Heart left ventricle (tissue), 16 donors: Measurements from ENCODE around the gene ITPR2. TPM values are rescaled to one million over a fixed set of nuclear protein-coding genes. Genes with fewer than 3 reads are reported as not detected.

Experiments used
- ATAC-seq, 4 donors: fragments of 200-7000 bp; cut with Tn5 transposase; one replicate each; pipeline ENCODE4 v1.9.1; 2020 to 2022; ENCODE audit warnings: moderate library complexity in 4 of 4, mild to moderate bottlenecking in 3 of 4, moderate number of reproducible peaks in 1 of 4
- DNase-seq, 5 donors: peaks; one replicate each; pipeline ENCODE4 v3.0.0-alpha.2; 2020
- H3K27ac ChIP-seq, 12 donors: fragments of 200-600 bp; sonication (generic) in 4 of 12; one replicate each; pipeline versions ENCODE4 v1.5.0 to v1.8.0; 2016 to 2022; ENCODE audit warnings: mild to moderate bottlenecking in 2 of 12
- H3K27me3 ChIP-seq, 9 donors: fragments of 200-600 bp; sonication (generic) in 2 of 9; one replicate each; pipeline versions ENCODE4 v1.5.1 to v1.8.0; 2016 to 2022; ENCODE audit warnings: mild to moderate bottlenecking in 3 of 9
- H3K36me3 ChIP-seq, 9 donors: fragments of 200-600 bp; sonication (generic) in 2 of 9; one replicate each; pipeline versions ENCODE4 v1.5.0 to v1.8.0; 2018 to 2022; ENCODE audit warnings: mild to moderate bottlenecking in 2 of 9
- H3K4me1 ChIP-seq, 12 donors: fragments of 200-600 bp; sonication (generic) in 4 of 12; one replicate each; pipeline versions ENCODE4 v1.5.0 to v1.8.0; 2016 to 2022; ENCODE audit warnings: mild to moderate bottlenecking in 3 of 12
- H3K4me3 ChIP-seq, 12 donors: fragments of 200-600 bp; sonication (generic) in 4 of 12; one replicate each; pipeline versions ENCODE4 v1.5.0 to v1.8.0; 2017 to 2022; ENCODE audit warnings: mild to moderate bottlenecking in 9 of 12, moderate library complexity in 4 of 12
- H3K9me3 ChIP-seq, 12 donors: fragments of 200-600 bp; sonication (generic) in 4 of 12; one replicate each; pipeline versions ENCODE4 v1.5.0 to v1.8.0; 2016 to 2022; ENCODE audit warnings: mild to moderate bottlenecking in 1 of 12
- POLR2A ChIP-seq, 2 donors: fragments of 450-650 bp; IDR thresholded peaks; one replicate each; pipeline ENCODE4 v1.6.1; 2017; ENCODE audit warnings: antibody characterized with exemption in 2 of 2, mild to moderate bottlenecking in 2 of 2, moderate library complexity in 2 of 2
- WGBS, 4 donors: extraction: QIAGEN DNeasy Blood & Tissue Kit in 2 of 4; methylation state at CpG; one replicate each; pipeline versions ENCODE4 v1.1.5 to v1.1.7; 2013 to 2018; 5-methylcytosine and 5-hydroxymethylcytosine counted together
- intact Hi-C, 10 donors: fragments of 100-400 bp; cut with DNase I; formaldehyde crosslinking; loops; one replicate each; pipeline versions ENCODE4 v1.11.1 to v1.14.2; 2022
- polyA plus RNA-seq, 2 donors: library from polyadenylated mRNA; stranded (reverse); fragments of 200-250 nt; gene quantifications; one replicate each; pipeline ENCODE4 v1.2.3, GENCODE V29; 2013
- total RNA-seq, 9 donors: library from RNA; depleted of rRNA in 2 of 9; stranded (reverse); fragments of >200 nt in 2 of 9; fragmentation: NEBNext Ultra II Directional in 3 of 9; extraction: Animal tissue kit (Norgen Biotek cat#: 25700) in 3 of 9; gene quantifications; one replicate each; pipeline versions ENCODE4 v1.1.0 to v1.2.4, GENCODE V29; 2016 to 2023
- TF ChIP-seq, protein P1 (sequence below), 12 donors: fragments of 200-600 bp; sonication (generic) in 4 of 12; IDR thresholded peaks; one replicate each; pipeline versions ENCODE4 v1.5.0 to v1.8.0; 2018 to 2022; ENCODE audit warnings: antibody characterized with exemption in 12 of 12, mild to moderate bottlenecking in 5 of 12
- donor health status: ischemic (EF 13 %, LVEDD 7.1; RV severe dilation, severe dysfunction).
- donor health status: healthy with polysubstance abuse.
- donor health status: DM: no; HTN: yes; CAD: no.
- donor health status: DM: no; HTN: no; CAD: no.
- donor health status: ischemic (EF 25% LVEDD 6.9; RV normal size, moderate dysfunction).
- donor health status: ischemic (EF 25% LVEDD 5.7; RV mildly dilated, moderate dysfunction).
- donor health status: healthy.
- donor health status: DM: yes; HTN: yes; CAD: no.
- donor health status: ischemic (EF 35%, LVEDD 5.7; RV mildly dilated, moderate dysfunction).
- donor health status: nonischemic (EF 11% LVEDD 7.7; RV severe dilation, severe dysfunction).
- donor health status: DM: yes; HTN: yes; CAD: no.
- donor health status: PGD.
- donor health status: ischemic (EF 29% LVEDD 5.4; RV normal size, mild dysfunction).
- donor health status: nonischemic (EF 23%, LVEDD 6.1; RV moderate dilation, normal function).

Gene ITPR2
- total and polyA plus RNA-seq, 11 donors = 3.4 to 45.6 (median 11.8) TPM

DNA sequence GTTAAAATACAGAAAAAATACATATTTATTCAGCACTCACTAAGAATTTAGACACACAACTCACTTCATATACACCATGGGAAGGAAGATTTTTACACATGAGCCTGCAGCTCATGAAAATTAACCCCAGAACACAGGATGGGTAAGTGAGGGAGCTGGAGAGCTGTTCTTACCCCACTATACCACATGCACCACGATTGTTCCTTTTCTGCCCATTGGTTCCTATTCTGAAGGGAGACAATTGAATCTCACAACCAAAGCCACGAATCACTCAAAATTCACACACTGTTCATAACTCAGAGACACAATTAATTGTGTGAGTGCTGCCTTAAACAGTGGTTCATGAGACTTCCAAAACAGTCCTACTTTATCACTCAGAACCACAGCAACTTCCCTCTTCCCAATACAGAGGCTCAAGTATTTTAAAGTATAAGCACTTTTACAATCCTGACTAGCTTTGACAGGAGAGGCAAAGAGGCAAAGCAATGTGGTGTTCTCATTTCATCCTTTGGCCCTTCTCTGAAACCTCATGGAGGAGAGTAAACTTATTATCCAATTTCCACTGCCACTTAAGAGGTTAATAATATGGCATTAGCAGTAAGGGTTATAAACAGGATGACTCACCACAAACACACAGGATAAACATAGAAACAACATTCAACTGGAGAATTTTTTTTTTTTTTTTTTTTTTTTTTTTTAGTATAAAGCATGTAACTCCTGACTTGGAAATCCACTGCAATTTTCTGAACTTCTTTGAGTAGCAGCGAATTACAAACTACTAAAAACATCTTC, 59.5 kb downstream of the ITPR2 start:
- WGBS, 4 donors = 81 to 91% (median 88%) methylated on average over 3 of the region's 3 CpGs
- peaks cover 0 to 5% (median 0%) of the 10 kb centered on the region in 9 donors for H3K36me3 ChIP-seq
- no peaks in the 10 kb centered on the region for H3K27me3 ChIP-seq
- peaks cover 0 to 24% (median 14%) of the 10 kb centered on the region in 12 donors for H3K9me3 ChIP-seq
- peaks cover 0 to 38% (median 2%) of the 10 kb centered on the region in 12 donors for H3K4me1 ChIP-seq
- peak overlapping the region in 1 of 12 donors; percentile 20 for H3K27ac ChIP-seq
- no peak overlapping the region for H3K4me3 ChIP-seq
- ATAC-seq = no peak
- intact Hi-C loops = no loop called here
- no peak for TF ChIP-seq POLR2A (IDR thresholded peaks at IDR 0.05)
- TF ChIP-seq, protein P1, sequence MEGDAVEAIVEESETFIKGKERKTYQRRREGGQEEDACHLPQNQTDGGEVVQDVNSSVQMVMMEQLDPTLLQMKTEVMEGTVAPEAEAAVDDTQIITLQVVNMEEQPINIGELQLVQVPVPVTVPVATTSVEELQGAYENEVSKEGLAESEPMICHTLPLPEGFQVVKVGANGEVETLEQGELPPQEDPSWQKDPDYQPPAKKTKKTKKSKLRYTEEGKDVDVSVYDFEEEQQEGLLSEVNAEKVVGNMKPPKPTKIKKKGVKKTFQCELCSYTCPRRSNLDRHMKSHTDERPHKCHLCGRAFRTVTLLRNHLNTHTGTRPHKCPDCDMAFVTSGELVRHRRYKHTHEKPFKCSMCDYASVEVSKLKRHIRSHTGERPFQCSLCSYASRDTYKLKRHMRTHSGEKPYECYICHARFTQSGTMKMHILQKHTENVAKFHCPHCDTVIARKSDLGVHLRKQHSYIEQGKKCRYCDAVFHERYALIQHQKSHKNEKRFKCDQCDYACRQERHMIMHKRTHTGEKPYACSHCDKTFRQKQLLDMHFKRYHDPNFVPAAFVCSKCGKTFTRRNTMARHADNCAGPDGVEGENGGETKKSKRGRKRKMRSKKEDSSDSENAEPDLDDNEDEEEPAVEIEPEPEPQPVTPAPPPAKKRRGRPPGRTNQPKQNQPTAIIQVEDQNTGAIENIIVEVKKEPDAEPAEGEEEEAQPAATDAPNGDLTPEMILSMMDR (IDR thresholded peaks at IDR 0.05) = no peak
- DNase-seq = no peak

DNA sequence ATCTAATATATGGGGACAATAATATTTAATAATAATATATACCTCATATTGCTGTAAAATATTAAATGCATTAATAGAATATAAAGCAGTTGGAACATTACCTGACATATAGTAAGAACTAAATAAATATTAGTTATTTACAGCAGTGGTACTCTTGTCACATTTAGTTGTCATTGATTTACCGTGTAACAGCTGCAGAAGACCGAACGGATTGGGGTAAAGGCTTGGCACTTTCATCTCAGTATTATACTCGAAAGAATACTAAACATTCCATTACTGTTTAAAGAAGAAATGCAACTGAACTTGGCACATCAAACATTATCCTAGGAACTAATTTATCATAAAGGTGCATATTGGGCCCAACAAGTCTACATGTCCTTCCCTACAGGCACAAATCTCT, 61.1 kb downstream of the ITPR2 start:
- H3K27ac ChIP-seq = no peak overlapping the region
- H3K9me3 ChIP-seq = peaks cover 0 to 8% (median under 1%) of the 10 kb centered on the region in 12 donors
- 96 to 98% (median 96%) methylated on average over 4 of the region's 4 CpGs for WGBS, 4 donors
- H3K36me3 ChIP-seq = no peaks in the 10 kb centered on the region
- H3K4me1 ChIP-seq = peaks cover 0 to 38% (median 2%) of the 10 kb centered on the region in 12 donors
- H3K27me3 ChIP-seq = no peaks in the 10 kb centered on the region
- intact Hi-C loops = no loop called here
- no peak overlapping the region for H3K4me3 ChIP-seq
- DNase-seq = no peak
- TF ChIP-seq, protein P1 (IDR thresholded peaks at IDR 0.05) = no peak
- TF ChIP-seq POLR2A (IDR thresholded peaks at IDR 0.05) = no peak
- no peak for ATAC-seq

DNA sequence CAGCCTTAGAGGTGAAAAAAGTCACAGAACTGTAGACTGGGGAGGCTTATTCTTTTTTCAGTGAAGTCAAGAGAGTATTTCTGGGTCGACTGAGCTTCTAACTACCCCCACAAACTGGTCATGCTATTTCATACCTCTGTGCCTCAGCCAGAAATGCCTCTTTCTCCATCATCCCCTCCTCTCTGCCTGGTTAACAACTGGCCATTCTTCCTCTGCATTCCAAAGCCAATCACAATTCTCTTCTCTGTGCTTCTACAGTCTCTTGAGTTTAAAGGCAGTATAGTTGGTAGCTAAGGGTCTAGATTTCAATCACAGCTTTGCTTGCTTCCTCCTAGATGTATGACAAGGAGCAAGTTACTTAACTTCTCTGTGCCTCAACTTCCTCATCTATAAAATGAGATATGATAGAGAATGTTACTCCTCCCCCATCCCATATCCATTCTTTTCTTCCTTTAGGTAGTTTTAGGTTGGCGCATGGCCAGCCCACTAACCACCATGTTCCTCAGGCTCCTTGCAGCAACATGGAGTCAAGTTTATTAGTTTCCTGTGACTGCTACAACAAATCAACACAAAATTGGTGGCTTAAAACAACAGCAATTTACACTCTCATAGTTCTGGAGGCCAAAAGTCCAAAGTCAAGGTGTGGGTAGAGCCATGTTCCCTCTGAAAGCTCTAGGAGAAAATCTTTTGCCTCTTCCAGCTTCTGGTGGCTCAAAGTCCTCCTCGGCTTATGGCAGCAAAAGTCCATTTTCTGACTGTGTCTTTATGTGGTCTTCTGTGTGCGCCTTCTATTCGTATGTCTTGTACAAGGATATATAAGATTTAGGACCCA, 62.5 kb downstream of the ITPR2 start:
- no peak overlapping the region for H3K4me3 ChIP-seq
- intact Hi-C loops = no loop called here
- H3K27me3 ChIP-seq = no peaks in the 10 kb centered on the region
- 87 to 95% (median 91%) methylated on average over 5 of the region's 5 CpGs for WGBS, 4 donors
- TF ChIP-seq, protein P1 (IDR thresholded peaks at IDR 0.05) = no peak
- no peak for TF ChIP-seq POLR2A (IDR thresholded peaks at IDR 0.05)
- no peaks in the 10 kb centered on the region for H3K36me3 ChIP-seq
- DNase-seq (no peak), ATAC-seq (no peak)
- H3K27ac ChIP-seq = no peak overlapping the region
- H3K9me3 ChIP-seq = no peaks in the 10 kb centered on the region
- H3K4me1 ChIP-seq = peaks cover 0 to 38% (median 2%) of the 10 kb centered on the region in 12 donors

DNA sequence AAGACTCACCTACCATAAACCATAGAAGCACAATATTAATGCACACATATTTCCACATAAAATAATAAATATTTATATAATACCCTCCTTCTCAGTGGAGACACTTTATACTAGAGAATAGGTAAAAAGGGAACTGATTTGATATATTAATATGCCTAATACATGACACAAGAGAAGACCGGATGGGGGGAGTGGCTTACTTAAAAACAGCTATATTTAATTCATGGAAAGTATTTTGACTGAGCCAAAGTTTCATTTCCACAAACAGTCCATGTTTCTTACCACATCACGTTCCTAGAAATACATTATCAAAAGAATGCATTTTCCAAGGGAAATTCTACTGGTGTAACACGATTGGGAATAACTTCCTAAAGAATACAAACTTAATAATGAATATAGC, 63.4 kb downstream of the ITPR2 start:
- no peaks in the 10 kb centered on the region for H3K27me3 ChIP-seq
- peaks cover 0 to 5% (median 0%) of the 10 kb centered on the region in 12 donors for H3K9me3 ChIP-seq
- H3K4me1 ChIP-seq = peaks cover 0 to 37% (median 2%) of the 10 kb centered on the region in 12 donors
- H3K4me3 ChIP-seq = no peak overlapping the region
- DNase-seq (no peak), ATAC-seq (no peak)
- no peaks in the 10 kb centered on the region for H3K36me3 ChIP-seq
- no peak overlapping the region for H3K27ac ChIP-seq
- WGBS, 4 donors = 45 to 63% (median 49%) methylated on average over 3 of the region's 3 CpGs
- TF ChIP-seq, protein P1 (IDR thresholded peaks at IDR 0.05) = no peak
- TF ChIP-seq POLR2A (IDR thresholded peaks at IDR 0.05) = no peak
- intact Hi-C loops = no loop called here
